DMS79 (cell line): Measurements from ENCODE around the gene RAX2.

Experiments used
- DNase-seq: peaks from one replicate; lab custom pipeline; 2025; lab: John Stamatoyannopoulos, UW

RAX2 gene

GRCh38 chr19:3801412-3802096, 29.5 kb upstream of the RAX2 start:
- DNase-seq: peak; percentile 45

GRCh38 chr19:3800996-3801395, 29.0 kb upstream of the RAX2 start:
- DNase-seq: no peak

DNA sequence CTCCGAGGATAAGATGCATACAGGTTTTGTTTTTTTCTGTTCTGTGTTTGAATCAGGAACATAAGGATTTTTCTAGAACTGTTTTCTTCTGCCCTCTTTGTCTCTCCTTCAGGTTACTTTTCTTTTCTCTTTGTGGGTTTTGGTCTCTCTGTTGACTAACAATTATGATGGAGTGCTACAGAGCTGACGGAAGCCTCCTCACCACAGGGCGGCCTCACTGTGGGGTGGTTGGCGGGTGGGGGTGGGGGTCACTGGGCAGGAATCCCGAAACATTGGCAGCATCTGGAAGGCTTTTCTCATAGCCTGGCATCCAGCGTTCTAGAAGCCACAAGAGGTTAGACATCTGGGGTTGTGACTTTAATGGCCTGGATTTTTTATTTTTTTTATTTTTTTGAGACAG, 26.1 kb upstream of the RAX2 start:
- no peak for DNase-seq

- no peak for DNase-seq
Measured at GRCh38 chr19:3796358-3796757, 24.3 kb upstream of the RAX2 start.

GRCh38 chr19:3793799-3794198, 21.8 kb upstream of the RAX2 start:
- no peak for DNase-seq

- DNase-seq: no peak
Measured at GRCh38 chr19:3792114-3792513, 20.1 kb upstream of the RAX2 start.

DNA sequence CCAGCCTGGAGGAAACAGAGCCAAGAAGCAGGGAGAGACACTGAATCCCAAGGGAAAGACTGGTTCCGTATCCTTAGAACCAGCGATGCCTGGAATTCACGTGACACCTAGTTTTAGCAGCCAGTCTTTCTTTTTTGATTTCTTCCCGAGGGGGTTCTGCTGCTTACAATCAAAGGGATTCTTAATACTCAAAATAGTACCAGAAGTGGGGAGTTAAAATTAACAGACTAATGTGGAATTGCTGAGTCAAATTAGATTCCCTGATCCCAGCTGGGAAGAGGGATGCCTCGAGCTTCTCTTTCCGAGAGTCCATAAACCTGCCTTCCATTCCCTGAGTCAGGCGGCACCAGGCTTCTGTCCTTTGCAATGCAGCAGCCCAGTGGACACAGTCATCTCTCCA, 18.9 kb upstream of the RAX2 start:
- no peak for DNase-seq

DNA sequence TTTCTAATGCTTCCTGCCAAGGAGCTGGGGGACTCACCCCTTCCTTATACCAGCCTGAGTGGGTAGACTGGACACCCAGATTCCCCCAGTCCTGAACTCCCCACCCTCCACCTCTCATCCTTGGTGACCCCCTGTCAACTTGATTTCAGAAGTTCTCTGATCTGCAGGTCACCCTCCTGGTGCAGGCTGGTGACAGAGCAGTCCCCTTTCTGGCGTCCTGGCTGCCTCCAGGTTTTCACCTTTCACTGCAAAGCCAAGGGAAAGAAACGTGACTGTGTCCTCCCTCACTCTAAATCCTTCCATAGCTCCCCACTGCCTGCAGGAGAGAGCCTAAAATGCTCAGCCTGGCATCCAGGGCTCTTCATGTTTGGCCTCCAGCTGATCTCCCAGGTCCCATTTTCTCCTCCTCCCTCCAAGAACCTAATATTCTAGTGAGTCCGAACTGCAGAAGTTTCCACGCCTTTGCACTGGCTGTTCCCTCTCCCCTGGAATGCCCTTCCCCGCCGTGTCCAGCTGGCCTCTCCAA, 18.2 kb upstream of the RAX2 start:
- DNase-seq: no peak

DNA sequence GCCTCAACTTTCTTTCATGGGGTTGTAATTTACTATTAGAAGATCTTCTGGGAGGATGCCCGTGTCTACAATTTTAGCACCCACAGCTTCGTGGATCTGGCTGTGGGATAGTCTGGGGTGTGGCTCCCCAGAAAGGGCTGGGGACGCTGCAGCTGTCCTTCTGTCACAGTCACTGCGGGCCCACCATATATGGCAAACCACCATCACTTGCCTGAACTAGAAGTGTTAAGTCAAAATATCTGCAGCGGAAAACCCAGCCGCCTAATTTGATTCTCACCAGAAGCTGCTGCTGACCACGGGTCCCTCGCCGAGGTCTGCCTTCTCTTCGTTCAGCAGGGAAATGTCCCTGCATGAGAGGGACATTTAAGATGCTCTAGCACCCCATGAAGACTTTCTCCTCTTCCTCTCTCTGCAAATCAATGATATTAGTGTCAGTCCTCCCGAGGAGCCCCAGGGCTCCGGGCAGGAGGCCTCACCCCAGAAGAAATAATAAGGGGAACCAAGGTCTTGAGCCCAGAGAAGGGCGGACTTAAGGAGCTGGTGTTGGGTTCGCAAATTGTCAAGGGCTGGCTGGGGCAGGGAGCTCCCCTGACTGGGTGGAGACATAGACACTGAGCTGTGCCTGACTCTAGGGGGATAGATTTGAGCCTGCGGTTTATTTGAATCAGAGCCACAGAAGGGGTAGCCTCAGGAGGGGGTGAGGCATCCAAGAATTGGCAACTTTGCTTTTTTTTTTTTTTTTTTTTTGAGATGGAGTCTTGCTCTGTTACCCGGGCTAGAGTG, 17.2 kb upstream of the RAX2 start:
- DNase-seq: no peak

DNA sequence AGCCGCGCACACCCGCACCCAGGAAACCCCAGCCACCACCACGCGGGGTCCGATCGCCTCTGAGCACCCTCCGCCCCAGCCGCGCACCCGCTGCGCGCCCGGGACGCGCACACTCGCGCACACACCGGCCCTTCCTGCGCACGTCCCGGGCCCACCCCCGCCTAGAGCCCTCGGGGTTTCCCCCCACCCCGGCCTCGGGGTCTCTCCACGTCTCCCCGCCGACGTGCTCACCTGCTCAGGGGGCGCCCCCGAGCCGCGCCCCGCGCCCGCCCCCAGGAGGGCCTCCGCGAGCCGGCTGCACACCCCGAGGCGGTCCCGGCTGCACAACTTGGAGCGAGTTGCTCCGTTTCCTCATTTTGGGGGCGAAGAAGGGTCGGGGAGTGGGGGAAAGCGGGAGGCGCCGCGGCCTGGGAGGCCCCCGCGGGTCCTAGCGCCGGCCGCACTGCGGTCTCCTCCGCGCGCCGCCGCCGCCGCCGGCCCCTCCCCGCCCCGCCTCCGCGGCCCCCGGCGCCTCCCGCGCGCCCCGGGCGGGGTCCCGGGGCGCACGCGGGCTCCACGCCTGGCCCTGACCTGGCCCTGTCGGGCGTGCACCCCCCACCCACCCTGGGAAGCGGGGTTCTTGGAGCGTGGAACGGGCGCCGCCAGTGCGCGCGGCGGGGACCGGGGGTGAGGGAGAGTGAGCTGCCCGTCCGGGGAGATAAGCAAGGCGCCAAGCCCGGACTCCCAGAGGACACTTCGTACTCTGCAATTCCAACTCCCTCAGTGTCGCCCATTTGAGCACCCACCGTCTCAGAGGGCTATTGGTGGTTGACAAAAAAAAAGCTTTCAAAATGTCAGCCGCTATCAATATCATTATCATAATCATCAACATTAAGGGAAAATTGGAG, 14.2 kb upstream of the RAX2 start, which contains the start of gene MATK:
Gene MATK (minus strand): TSS at position 444 of the 887 bp plus-strand sequence. CDS start 1,246 bp downstream, outside the sequence.
- DNase-seq: no peak

- no peak for DNase-seq
Measured at GRCh38 chr19:3785451-3785937, 13.5 kb upstream of the RAX2 start.

DNA sequence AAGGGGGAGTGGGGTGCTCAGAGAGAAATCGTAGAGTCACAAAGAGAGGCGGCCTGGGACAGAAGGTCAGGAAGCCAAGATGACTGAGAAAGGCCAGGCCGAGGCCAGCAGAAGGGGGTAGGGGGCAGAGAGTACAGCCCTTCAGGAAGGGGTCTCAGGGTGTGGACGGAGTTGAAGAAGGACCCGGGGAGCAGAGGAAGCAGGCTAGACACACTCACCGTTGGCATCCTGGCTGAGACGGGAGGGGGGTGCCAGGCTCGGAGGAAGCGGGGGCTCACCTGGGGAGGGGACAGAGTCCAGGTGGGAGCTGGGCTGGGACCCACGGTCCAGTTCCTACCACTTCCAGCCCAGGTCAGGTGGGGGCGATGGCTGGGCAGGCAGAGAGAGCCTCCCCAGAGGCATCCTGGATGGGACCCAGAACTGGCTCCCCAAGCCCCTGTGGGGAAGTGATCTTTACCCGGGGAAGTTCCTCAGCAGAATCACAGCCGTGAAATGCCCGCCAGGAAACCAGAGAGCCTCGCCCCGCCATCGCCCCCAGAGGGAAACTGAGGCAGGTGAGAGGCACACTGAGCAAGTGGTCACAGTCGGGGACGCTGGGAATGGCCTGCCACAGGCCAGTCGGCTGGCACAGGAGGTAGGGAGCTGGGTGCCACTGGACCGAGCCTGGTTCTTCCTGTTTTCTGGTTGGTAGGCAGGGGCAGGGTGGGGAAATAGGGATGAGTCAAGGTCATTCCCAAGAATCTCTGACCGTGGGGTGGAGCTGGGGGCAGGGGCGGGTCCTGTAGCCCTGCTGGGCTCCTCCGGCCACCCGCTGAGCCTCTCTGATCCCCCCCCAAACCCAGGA, 12.8 kb upstream of the RAX2 start:
- DNase-seq: no peak

DNA sequence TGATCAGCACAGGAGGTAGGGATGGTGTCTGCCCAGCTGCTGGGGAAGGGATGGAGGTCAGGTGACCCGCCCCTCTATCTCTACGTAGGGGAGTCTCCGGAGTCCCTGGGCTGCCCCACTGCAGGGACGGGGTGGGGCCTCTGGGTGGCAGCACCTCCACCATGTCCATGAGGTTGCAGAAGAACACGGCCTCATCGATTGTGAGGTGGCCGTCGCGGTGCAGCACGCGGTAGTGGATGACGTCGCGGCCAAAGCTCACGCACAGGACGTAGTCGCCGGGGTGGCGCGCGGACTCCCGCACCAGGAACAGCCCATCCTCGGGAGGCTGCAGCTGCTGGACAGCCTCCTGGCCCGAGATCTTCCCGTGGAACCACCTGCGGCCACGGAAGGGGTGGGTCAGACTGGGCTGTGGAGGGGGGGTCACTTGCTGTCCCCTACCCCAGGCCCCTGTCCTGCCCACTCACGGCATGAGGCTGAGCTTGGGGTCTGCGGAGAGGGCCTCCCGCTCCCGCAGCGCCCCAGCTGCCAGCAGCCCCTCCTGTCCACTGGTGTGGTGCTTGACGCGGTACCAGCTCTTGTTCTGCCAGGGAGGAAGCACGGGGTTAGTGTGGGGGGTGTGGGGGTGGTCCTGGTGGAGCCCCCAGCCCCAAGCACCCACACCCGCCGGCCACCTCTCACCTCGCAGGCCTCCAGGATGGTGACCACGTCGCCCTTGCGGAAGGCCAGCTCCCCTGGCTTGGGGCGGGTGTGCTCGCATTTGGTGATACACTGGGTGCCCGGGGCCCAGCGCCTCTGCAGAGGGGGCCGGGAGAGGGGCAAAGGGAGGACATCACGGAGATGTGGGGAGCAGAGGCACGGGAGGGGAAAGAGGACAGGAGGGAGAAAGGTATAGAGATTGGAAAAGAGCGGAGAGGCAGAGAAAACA, 11.9 kb upstream of the RAX2 start:
- no peak for DNase-seq

DNA sequence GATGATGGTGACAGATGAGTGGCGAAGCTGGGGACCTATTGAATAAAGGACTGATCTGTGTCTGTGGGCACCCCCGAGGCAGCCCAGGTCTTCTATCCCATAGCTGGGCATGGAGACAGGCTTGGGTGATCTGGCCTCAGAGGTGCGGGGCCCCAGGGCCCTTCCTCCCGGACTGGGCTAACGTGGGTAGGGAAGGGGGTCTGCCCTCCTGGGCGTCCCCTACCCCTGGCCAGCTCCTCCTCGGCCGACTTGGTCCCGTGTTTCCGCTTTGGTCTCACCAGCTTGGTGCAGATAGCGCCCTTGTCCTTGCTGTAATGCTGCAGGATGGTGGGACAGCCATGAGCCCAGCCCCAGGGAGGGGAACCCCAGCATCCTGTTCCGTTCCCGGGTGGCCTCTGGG, 10.9 kb upstream of the RAX2 start:
- no peak for DNase-seq

GRCh38 chr19:3782330-3782729, 10.3 kb upstream of the RAX2 start:
- no peak for DNase-seq

DNA sequence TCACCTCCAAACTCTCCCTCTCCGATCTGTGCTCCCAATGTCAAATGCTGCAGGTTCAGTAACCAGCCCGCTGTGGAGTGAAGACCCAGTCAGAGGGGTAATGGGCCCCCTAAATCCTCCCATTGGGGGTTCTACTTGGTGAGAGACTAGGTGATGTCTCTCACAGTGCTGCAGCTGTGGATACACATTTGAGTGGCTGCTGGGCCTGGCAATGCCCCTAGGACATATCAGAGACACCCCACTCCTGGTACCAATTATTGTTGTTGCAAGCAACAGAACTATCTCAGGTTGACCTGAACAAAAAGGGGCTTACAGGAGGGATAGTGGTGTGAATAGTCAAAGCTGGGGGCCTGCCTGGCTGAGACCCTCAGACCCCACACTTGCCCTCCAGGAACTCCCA, 9.6 kb upstream of the RAX2 start:
- no peak for DNase-seq

DNA sequence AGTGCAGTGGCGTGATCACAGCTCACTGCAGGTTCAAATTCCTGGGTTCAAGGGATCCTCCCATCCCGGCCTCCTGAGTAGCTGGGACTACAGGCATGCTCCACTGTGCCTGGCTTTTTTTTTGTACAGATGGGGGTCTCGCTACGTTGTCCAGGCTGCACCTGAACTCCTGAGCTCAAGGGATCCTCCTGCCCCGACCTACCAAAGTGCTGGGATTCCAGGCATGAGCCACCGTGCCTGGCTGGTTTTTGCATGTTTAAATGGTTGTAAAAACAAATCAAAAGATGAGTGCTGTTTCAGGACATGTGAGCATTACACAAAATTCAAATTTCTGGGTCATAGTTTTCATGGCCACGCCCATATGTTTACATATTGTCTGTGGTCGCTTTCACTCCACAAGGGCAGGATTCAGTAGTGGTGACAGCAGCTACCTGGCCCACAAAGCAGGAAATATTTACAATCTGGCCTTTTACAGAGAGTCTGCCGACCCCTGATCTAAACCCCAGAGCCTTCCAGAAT, 8.8 kb upstream of the RAX2 start:
- DNase-seq: no peak

- DNase-seq: no peak
Measured at GRCh38 chr19:3778899-3779723, 7.1 kb upstream of the RAX2 start.
